Measurements from ENCODE around the gene SORCS2. TPM values are rescaled to one million over a fixed set of nuclear protein-coding genes. Genes with fewer than 3 reads are reported as not detected.

Gene SORCS2
- total RNA-seq, 1 donor from 2014 or later: not detected

DNA sequence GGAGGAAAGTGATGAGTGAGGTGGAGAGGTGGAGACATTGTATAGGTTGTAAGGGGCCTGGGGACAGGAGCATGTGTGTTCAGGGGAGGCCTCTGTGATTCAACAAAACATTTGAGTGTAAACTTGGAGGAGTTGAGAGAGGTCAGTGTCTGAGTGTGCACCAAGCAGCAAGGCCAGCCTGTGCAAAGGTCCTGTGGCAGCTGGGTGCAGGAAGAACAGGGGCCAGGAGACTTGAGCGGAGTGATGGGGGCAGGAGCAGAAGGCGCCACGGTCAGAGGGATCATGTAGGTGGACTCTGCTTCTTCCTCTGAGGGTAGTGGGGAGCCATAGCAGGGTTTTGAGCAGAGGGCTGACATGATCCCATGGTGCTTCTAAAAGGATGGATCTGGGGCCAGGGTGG, 252.0 kb downstream of the SORCS2 start:
- intact Hi-C loops (cut with micrococcal nuclease): no loop called here
- ChIA-PET CTCF (no interaction called here), POLR2A (no interaction called here)
- Mint-ChIP-seq H3K4me3 (no peak overlapping the region), H3K4me1 (no peaks in the 10 kb centered on the region), H3K36me3 (ENCODE audit: low read depth) (no peaks in the 10 kb centered on the region), H3K27me3 (peaks cover 10% of the 10 kb centered on the region), H3K27ac (no peak overlapping the region), H3K9me3 (peaks cover 4% of the 10 kb centered on the region)
- DNase-seq (no peak), ATAC-seq (ENCODE audit: low read depth) (no peak)
- TF ChIP-seq, protein P1, sequence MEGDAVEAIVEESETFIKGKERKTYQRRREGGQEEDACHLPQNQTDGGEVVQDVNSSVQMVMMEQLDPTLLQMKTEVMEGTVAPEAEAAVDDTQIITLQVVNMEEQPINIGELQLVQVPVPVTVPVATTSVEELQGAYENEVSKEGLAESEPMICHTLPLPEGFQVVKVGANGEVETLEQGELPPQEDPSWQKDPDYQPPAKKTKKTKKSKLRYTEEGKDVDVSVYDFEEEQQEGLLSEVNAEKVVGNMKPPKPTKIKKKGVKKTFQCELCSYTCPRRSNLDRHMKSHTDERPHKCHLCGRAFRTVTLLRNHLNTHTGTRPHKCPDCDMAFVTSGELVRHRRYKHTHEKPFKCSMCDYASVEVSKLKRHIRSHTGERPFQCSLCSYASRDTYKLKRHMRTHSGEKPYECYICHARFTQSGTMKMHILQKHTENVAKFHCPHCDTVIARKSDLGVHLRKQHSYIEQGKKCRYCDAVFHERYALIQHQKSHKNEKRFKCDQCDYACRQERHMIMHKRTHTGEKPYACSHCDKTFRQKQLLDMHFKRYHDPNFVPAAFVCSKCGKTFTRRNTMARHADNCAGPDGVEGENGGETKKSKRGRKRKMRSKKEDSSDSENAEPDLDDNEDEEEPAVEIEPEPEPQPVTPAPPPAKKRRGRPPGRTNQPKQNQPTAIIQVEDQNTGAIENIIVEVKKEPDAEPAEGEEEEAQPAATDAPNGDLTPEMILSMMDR (IDR thresholded peaks at IDR 0.05): no peak

DNA sequence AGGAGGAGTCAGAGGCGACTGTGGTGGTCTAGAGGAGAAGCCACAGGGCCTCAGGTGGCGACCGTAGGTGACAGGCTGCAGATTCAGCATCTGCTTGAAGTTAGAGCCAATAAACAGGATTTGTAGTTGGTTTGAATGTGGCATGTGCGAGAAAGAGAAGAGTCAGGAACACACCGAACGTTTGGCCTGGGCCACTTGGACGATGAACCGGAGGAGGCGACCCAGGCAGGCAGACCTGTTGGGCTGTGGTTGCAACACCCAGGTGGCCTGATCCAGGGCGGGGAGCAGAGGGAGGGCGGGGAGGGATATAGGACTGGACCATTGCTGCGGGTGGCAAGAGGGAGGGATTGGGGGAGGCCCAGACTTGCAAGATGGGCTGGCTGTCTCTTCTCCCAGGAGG, 252.4 kb downstream of the SORCS2 start:
- H3K27me3 Mint-ChIP-seq: peaks cover 10% of the 10 kb centered on the region
- no peaks in the 10 kb centered on the region for H3K4me1 Mint-ChIP-seq
- H3K36me3 Mint-ChIP-seq (ENCODE audit: low read depth): no peaks in the 10 kb centered on the region
- DNase-seq (no peak), ATAC-seq (ENCODE audit: low read depth) (no peak)
- POLR2A ChIA-PET: no interaction called here
- H3K4me3 Mint-ChIP-seq: no peak overlapping the region
- H3K27ac Mint-ChIP-seq: no peak overlapping the region
- H3K9me3 Mint-ChIP-seq: peaks cover 4% of the 10 kb centered on the region
- CTCF ChIA-PET: no interaction called here
- intact Hi-C loops (cut with micrococcal nuclease): no loop called here
- TF ChIP-seq, protein P1 (IDR thresholded peaks at IDR 0.05): no peak

DNA sequence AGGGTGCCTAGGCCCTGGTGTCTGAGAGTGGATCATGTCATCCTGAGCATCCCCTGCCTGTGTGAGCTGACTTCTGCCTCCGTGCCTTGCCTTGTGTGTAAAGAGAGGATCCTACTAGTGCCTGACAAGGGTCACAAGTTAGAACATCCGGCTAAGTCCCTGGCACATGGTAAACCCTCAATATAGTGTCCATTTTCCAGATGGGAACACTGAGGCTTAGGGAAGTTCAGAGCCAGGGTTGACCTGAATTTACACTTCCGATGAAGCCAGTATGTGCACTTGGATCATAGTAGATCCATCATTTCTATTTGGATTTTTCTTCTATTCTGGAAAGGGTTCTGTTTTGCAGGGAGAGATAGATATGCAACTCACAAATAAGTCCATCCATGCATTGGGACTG, 254.9 kb downstream of the SORCS2 start:
- TF ChIP-seq, protein P1 (IDR thresholded peaks at IDR 0.05): no peak
- POLR2A ChIA-PET: no interaction called here
- intact Hi-C loops (cut with micrococcal nuclease): no loop called here
- CTCF ChIA-PET: no interaction called here
- Mint-ChIP-seq H3K27ac (no peak overlapping the region), H3K4me1 (no peaks in the 10 kb centered on the region), H3K9me3 (peaks cover 4% of the 10 kb centered on the region), H3K27me3 (peaks cover 10% of the 10 kb centered on the region), H3K36me3 (ENCODE audit: low read depth) (no peaks in the 10 kb centered on the region), H3K4me3 (no peak overlapping the region)
- no peak for DNase-seq
- ATAC-seq (ENCODE audit: low read depth): no peak

DNA sequence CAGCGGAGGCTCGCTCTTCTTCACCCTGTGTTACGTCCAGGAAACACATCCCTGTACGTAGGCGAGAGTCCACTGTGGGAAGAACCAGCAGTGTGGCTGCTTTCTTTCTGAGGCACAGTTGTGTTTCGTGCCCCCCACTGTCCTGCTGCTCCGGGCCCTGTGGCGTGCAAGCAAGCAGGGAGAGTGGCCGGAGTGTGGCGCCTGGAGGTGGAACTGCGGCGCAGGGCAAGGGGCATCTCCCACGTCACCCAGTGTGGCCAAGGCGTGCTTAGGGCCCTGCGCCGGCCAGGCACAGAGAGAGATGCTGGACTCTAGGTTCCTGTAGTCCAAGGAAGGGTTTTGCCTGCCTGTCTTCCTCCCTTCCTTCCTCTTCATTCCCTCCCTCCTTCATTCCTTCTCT, 255.7 kb downstream of the SORCS2 start:
- no peak for DNase-seq
- ATAC-seq (ENCODE audit: low read depth): no peak
- intact Hi-C loops (cut with micrococcal nuclease): no loop called here
- CTCF ChIA-PET: no interaction called here
- Mint-ChIP-seq H3K27ac (no peak overlapping the region), H3K9me3 (peaks cover 4% of the 10 kb centered on the region), H3K4me3 (no peak overlapping the region), H3K36me3 (ENCODE audit: low read depth) (no peaks in the 10 kb centered on the region), H3K4me1 (no peaks in the 10 kb centered on the region), H3K27me3 (peaks cover 8% of the 10 kb centered on the region)
- POLR2A ChIA-PET: no interaction called here
- TF ChIP-seq, protein P1 (IDR thresholded peaks at IDR 0.05): no peak

DNA sequence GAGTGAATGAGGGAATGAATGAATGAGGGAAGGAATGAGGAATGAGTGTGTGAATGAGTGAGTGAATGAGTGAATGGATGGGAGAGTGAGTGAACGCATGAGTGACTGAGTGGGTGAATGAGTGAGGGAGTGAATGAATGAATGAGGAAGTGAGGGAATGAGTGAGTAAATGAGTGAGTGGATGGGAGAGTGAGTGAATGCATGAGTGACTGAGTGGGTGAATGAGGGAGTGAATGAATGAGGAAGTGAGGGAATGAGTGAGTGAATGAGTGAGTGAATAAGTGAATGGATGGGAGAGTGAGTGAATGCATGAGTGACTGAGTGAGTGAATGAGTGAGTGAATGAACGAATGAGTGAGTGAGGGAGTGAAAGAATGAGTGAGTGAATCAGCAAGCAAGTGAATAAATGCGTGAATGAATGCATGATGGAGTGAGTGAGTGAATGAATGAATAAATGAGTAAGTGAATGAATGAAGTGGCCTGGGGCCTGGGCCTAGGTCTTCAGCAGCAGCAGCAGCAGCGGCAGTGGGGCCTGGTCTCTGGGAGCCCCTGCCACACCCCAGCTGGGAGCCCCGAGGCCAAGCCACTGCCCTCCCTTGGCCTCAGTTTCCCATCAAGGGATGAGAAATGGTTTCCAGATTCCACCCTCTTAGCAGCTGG, 258.6 kb downstream of the SORCS2 start:
- no peaks in the 10 kb centered on the region for H3K4me1 Mint-ChIP-seq
- H3K27me3 Mint-ChIP-seq: no peaks in the 10 kb centered on the region
- H3K9me3 Mint-ChIP-seq: no peaks in the 10 kb centered on the region
- ATAC-seq (ENCODE audit: low read depth) (no peak), DNase-seq (no peak)
- H3K27ac Mint-ChIP-seq: no peak overlapping the region
- POLR2A ChIA-PET: no interaction called here
- H3K4me3 Mint-ChIP-seq: no peak overlapping the region
- TF ChIP-seq, protein P1 (IDR thresholded peaks at IDR 0.05): no peak
- intact Hi-C loops (cut with micrococcal nuclease): no loop called here
- no peaks in the 10 kb centered on the region for H3K36me3 Mint-ChIP-seq (ENCODE audit: low read depth)
- CTCF ChIA-PET: no interaction called here

Data from activated B cell treated with CpG ODN at 0.5 μM for 24 hours (primary cell).